ENCODE data around the gene GLIPR1.

DNA sequence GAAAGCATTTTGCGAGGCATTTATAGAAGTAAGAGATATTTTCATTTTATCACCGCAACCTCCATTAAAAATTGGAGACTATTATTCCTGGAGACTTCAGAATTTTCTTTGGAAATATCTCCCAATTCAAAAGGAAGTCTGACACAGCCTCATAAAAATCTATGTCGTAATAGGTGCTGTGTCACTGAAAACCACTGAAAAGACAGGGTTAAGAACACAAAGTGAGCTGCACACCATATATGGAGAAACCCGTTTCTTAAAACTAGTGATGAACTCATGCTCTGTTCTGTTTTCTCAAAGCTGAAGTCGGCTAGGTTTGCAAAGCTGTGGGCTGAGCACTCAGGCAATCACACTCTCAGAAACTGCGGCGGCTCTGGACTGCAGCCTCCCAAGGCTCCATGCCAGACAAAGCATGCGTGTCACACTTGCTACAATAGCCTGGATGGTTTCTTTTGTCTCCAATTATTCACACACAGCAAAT, at the start of gene GLIPR1:
- TF ChIP-seq, protein P1, sequence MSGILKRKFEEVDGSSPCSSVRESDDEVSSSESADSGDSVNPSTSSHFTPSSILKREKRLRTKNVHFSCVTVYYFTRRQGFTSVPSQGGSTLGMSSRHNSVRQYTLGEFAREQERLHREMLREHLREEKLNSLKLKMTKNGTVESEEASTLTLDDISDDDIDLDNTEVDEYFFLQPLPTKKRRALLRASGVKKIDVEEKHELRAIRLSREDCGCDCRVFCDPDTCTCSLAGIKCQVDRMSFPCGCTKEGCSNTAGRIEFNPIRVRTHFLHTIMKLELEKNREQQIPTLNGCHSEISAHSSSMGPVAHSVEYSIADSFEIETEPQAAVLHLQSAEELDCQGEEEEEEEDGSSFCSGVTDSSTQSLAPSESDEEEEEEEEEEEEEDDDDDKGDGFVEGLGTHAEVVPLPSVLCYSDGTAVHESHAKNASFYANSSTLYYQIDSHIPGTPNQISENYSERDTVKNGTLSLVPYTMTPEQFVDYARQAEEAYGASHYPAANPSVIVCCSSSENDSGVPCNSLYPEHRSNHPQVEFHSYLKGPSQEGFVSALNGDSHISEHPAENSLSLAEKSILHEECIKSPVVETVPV (CRISPR knock-in tag; IDR thresholded peaks at IDR 0.05), result no peak
- TF ChIP-seq, protein P2, sequence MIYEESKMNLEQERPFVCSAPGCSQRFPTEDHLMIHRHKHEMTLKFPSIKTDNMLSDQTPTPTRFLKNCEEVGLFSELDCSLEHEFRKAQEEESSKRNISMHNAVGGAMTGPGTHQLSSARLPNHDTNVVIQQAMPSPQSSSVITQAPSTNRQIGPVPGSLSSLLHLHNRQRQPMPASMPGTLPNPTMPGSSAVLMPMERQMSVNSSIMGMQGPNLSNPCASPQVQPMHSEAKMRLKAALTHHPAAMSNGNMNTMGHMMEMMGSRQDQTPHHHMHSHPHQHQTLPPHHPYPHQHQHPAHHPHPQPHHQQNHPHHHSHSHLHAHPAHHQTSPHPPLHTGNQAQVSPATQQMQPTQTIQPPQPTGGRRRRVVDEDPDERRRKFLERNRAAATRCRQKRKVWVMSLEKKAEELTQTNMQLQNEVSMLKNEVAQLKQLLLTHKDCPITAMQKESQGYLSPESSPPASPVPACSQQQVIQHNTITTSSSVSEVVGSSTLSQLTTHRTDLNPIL (CRISPR knock-in tag; IDR thresholded peaks at IDR 0.05; ENCODE audit: low read depth), result no peak
- TF ChIP-seq, protein P3, sequence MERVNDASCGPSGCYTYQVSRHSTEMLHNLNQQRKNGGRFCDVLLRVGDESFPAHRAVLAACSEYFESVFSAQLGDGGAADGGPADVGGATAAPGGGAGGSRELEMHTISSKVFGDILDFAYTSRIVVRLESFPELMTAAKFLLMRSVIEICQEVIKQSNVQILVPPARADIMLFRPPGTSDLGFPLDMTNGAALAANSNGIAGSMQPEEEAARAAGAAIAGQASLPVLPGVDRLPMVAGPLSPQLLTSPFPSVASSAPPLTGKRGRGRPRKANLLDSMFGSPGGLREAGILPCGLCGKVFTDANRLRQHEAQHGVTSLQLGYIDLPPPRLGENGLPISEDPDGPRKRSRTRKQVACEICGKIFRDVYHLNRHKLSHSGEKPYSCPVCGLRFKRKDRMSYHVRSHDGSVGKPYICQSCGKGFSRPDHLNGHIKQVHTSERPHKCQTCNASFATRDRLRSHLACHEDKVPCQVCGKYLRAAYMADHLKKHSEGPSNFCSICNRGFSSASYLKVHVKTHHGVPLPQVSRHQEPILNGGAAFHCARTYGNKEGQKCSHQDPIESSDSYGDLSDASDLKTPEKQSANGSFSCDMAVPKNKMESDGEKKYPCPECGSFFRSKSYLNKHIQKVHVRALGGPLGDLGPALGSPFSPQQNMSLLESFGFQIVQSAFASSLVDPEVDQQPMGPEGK (CRISPR knock-in tag; IDR thresholded peaks at IDR 0.05; ENCODE audit: borderline replicate concordance), result no peak
- no peak for TF ChIP-seq ZFP3 (CRISPR knock-in tag; IDR thresholded peaks at IDR 0.05)
